ENCODE results near the gene WDR18.
"Not testable (repeated sequence)": the region's sequence is repeated elsewhere in the genome, so short reads cannot be mapped to it uniquely, and the experiment has no call there.

DNA sequence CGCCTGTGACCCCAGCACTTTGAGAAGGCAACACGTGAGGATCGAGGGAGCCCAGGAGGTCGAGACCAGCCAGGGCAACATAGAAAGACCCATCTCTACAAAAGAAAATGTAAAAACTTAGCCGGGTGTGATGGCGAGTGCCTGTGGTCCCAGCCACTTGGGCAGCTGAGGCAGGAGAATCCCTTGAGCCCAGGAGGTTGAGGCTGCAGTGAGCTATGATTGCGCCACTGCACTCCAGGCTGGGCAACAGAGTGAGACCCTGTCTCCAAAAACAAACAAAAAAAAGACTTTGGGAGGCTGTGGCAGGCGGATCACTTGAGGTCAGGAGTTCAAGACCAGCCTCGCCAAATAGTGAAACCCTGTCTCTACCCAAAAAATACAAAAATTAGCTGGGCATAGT is 26.6 kb upstream of the WDR18 start:
- not testable (repeated sequence) for TF ChIP-seq POLR2A (IDR thresholded peaks at IDR 0.05; ENCODE audit: low read depth, low read length)
- TF ChIP-seq, protein P1, sequence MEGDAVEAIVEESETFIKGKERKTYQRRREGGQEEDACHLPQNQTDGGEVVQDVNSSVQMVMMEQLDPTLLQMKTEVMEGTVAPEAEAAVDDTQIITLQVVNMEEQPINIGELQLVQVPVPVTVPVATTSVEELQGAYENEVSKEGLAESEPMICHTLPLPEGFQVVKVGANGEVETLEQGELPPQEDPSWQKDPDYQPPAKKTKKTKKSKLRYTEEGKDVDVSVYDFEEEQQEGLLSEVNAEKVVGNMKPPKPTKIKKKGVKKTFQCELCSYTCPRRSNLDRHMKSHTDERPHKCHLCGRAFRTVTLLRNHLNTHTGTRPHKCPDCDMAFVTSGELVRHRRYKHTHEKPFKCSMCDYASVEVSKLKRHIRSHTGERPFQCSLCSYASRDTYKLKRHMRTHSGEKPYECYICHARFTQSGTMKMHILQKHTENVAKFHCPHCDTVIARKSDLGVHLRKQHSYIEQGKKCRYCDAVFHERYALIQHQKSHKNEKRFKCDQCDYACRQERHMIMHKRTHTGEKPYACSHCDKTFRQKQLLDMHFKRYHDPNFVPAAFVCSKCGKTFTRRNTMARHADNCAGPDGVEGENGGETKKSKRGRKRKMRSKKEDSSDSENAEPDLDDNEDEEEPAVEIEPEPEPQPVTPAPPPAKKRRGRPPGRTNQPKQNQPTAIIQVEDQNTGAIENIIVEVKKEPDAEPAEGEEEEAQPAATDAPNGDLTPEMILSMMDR (conservative IDR thresholded peaks at IDR 0.05; ENCODE audit: low read depth, low read length) = not testable (repeated sequence)
